ENCODE data around the gene PIF1. TPM values are rescaled to one million over a fixed set of nuclear protein-coding genes. Genes with fewer than 3 reads are reported as not detected.

PIF1 gene
- polyA plus RNA-seq, 1 donor from 2014 or later, result 0.78 TPM

GRCh38 chr15:64773606-64774005 is 51.8 kb downstream of the PIF1 start:
- Histone ChIP-seq H3K36me3 (ENCODE audit: insufficient read depth, low read length) (no peaks in the 10 kb centered on the region), H3K9me3 (ENCODE audit: low read length) (no peaks in the 10 kb centered on the region), H2AFZ (ENCODE audit: low read depth, low read length) (no peak overlapping the region), H3K27ac (ENCODE audit: low read length) (no peak overlapping the region), H3F3A (ENCODE audit: insufficient read depth, low read length, poor library complexity, severe bottlenecking) (no peaks in the 10 kb centered on the region), H3K4me2 (ENCODE audit: low read length) (no peak overlapping the region), H3K9ac (ENCODE audit: low read length) (no peak overlapping the region), H3K27me3 (ENCODE audit: insufficient read depth, low read depth, low read length) (peaks cover 33% of the 10 kb centered on the region), H3K79me2 (replicated peaks; ENCODE audit: insufficient read depth, low read length) (no peaks in the 10 kb centered on the region), H4K20me1 (ENCODE audit: insufficient read depth) (no peaks in the 10 kb centered on the region), H3K4me3 (ENCODE audit: low read length) (no peak overlapping the region), H3K9me2 (ENCODE audit: insufficient read depth, low read length) (no peaks in the 10 kb centered on the region)
- no peak for TF ChIP-seq REST (IDR thresholded peaks at IDR 0.05; ENCODE audit: borderline replicate concordance)
- no peak for TF ChIP-seq MXI1 (conservative IDR thresholded peaks at IDR 0.05; ENCODE audit: poor library complexity, severe bottlenecking)
- no peak for TF ChIP-seq EZH2 (IDR thresholded peaks at IDR 0.05; ENCODE audit: borderline replicate concordance, insufficient read depth, low read length, poor library complexity, severe bottlenecking)
- TF ChIP-seq POLR2AphosphoS5 (IDR thresholded peaks at IDR 0.05), result no peak
- TF ChIP-seq EP300 (conservative IDR thresholded peaks at IDR 0.05; ENCODE audit: poor library complexity, severe bottlenecking), result no peak
- no peak for TF ChIP-seq RAD21 (conservative IDR thresholded peaks at IDR 0.05)

GRCh38 chr15:64772964-64773363 is 52.5 kb downstream of the PIF1 start:
- H3K27me3 ChIP-seq (ENCODE audit: insufficient read depth, low read depth, low read length), result peaks cover 33% of the 10 kb centered on the region
- no peak overlapping the region for H3K27ac ChIP-seq (ENCODE audit: low read length)

GRCh38 chr15:64772488-64772887 is 53.0 kb downstream of the PIF1 start:
- H3K9me2 ChIP-seq (ENCODE audit: insufficient read depth, low read length), result no peaks in the 10 kb centered on the region
- H3K9ac ChIP-seq (ENCODE audit: low read length), result no peak overlapping the region
- no peaks in the 10 kb centered on the region for H3K79me2 ChIP-seq (replicated peaks; ENCODE audit: insufficient read depth, low read length)
- no peaks in the 10 kb centered on the region for H3K9me3 ChIP-seq (ENCODE audit: low read length)
- H3K27ac ChIP-seq (ENCODE audit: low read length), result no peak overlapping the region
- TF ChIP-seq REST (IDR thresholded peaks at IDR 0.05; ENCODE audit: borderline replicate concordance) (no peak), EZH2 (IDR thresholded peaks at IDR 0.05; ENCODE audit: borderline replicate concordance, insufficient read depth, low read length, poor library complexity, severe bottlenecking) (no peak), SMC3 (conservative IDR thresholded peaks at IDR 0.05; ENCODE audit: poor library complexity) (no peak), CTCF (IDR thresholded peaks at IDR 0.05; ENCODE audit: poor library complexity, severe bottlenecking) (no peak), MXI1 (conservative IDR thresholded peaks at IDR 0.05; ENCODE audit: poor library complexity, severe bottlenecking) (no peak), RAD21 (conservative IDR thresholded peaks at IDR 0.05) (no peak), EP300 (conservative IDR thresholded peaks at IDR 0.05; ENCODE audit: poor library complexity, severe bottlenecking) (no peak), POLR2AphosphoS5 (IDR thresholded peaks at IDR 0.05) (no peak), TAF1 (IDR thresholded peaks at IDR 0.05; ENCODE audit: low read depth) (no peak)
- no peak overlapping the region for H2AFZ ChIP-seq (ENCODE audit: low read depth, low read length)
- no peak overlapping the region for H3K4me2 ChIP-seq (ENCODE audit: low read length)
- no peaks in the 10 kb centered on the region for H3K36me3 ChIP-seq (ENCODE audit: insufficient read depth, low read length)
- H3F3A ChIP-seq (ENCODE audit: insufficient read depth, low read length, poor library complexity, severe bottlenecking), result no peaks in the 10 kb centered on the region
- no peaks in the 10 kb centered on the region for H4K20me1 ChIP-seq (ENCODE audit: insufficient read depth)
- peaks cover 32% of the 10 kb centered on the region for H3K27me3 ChIP-seq (ENCODE audit: insufficient read depth, low read depth, low read length)
- H3K4me3 ChIP-seq (ENCODE audit: low read length), result no peak overlapping the region

More at GRCh38 chr15:64772964-64773363, 52.5 kb downstream of the PIF1 start:
- Histone ChIP-seq H3K4me3 (ENCODE audit: low read length) (no peak overlapping the region), H2AFZ (ENCODE audit: low read depth, low read length) (no peak overlapping the region), H3K9me3 (ENCODE audit: low read length) (no peaks in the 10 kb centered on the region), H3K9ac (ENCODE audit: low read length) (no peak overlapping the region), H3K4me2 (ENCODE audit: low read length) (no peak overlapping the region), H3K9me2 (ENCODE audit: insufficient read depth, low read length) (no peaks in the 10 kb centered on the region), H3F3A (ENCODE audit: insufficient read depth, low read length, poor library complexity, severe bottlenecking) (no peaks in the 10 kb centered on the region), H3K79me2 (replicated peaks; ENCODE audit: insufficient read depth, low read length) (no peaks in the 10 kb centered on the region), H3K36me3 (ENCODE audit: insufficient read depth, low read length) (no peaks in the 10 kb centered on the region), H4K20me1 (ENCODE audit: insufficient read depth) (no peaks in the 10 kb centered on the region)
- no peak for TF ChIP-seq MXI1 (conservative IDR thresholded peaks at IDR 0.05; ENCODE audit: poor library complexity, severe bottlenecking)

Measured in neural cell (in vitro differentiated cells).